K562 (cell line): ENCODE results near the gene ZDHHC14. TPM values are rescaled to one million over a fixed set of nuclear protein-coding genes. Genes with fewer than 3 reads are reported as not detected.
A peak's percentile ranks its signal among the peaks of the same experiment; 100 is the strongest.

ENCODE experiments used
- BRD4 ChIP-seq: fragments of 200-600 bp; sonication (generic); IDR thresholded peaks from 2 replicates; pipeline ENCODE4 v1.6.1; 2017; ENCODE audit warnings: inconsistent platforms
- CBX3 ChIP-seq, 2 experiments: IDR thresholded peaks; 1 replicate in 1 of 2; 2 replicates in 1 of 2; pipeline ENCODE4 v1.6.1; 2012; ENCODE audit warnings: inconsistent platforms in 2 of 2, low read length in 2 of 2, borderline replicate concordance in 1 of 2, control low read depth in 1 of 2
- E2F1 ChIP-seq: sonication (generic); formaldehyde crosslinking; IDR thresholded peaks from 2 replicates; pipeline ENCODE4 v1.8.1; 2023; ENCODE audit warnings: mild to moderate bottlenecking, missing genetic modification reagents, moderate library complexity
- HNRNPL ChIP-seq: fragments of 200-400 bp; formaldehyde crosslinking; IDR thresholded peaks from 2 replicates; pipeline ENCODE4 v1.6.1; 2017; ENCODE audit warnings: low read depth, mild to moderate bottlenecking, low read length
- ID3 ChIP-seq, 2 experiments: fragments of 250-450 bp in 1 of 2; fragments of 450-650 bp in 1 of 2; sonication (Bioruptor Pico) in 1 of 2; IDR thresholded peaks; 2 replicates each; pipeline versions ENCODE4 v1.6.1 to v1.8.0; 2016 to 2021; ENCODE audit warnings: mild to moderate bottlenecking in 2 of 2, moderate library complexity in 2 of 2, missing compliant biosample characterization in 1 of 2, missing genetic modification characterization in 1 of 2
- KLF6 ChIP-seq: fragments of 250-450 bp; sonication (Bioruptor Pico); IDR thresholded peaks from 2 replicates; pipeline ENCODE4 v1.4.0; 2020; ENCODE audit warnings: mild to moderate bottlenecking, moderate library complexity, borderline replicate concordance
- LCOR ChIP-seq: sonication (generic); formaldehyde crosslinking; IDR thresholded peaks from 2 replicates; pipeline ENCODE4 v1.8.0; 2022; ENCODE audit warnings: mild to moderate bottlenecking, missing genetic modification reagents
- NELFE ChIP-seq: IDR thresholded peaks from 2 replicates; pipeline ENCODE4 v1.6.1; 2011; ENCODE audit warnings: mild to moderate bottlenecking; ENCODE audit not compliant: insufficient read depth, insufficient read length
- NONO ChIP-seq, 2 experiments: fragments of 200-400 bp in 1 of 2; fragments of 450-650 bp in 1 of 2; formaldehyde crosslinking in 1 of 2; IDR thresholded peaks; 2 replicates each; pipeline ENCODE4 v1.6.1; 2017; ENCODE audit warnings: low read depth in 2 of 2, mild to moderate bottlenecking in 2 of 2, moderate library complexity in 2 of 2, low read length in 1 of 2
- POLR3G ChIP-seq: IDR thresholded peaks from 2 replicates; pipeline ENCODE4 v1.6.1; 2011; ENCODE audit not compliant: insufficient read length, insufficient replicate concordance; ENCODE audit errors: extremely low read depth
- PRMT5 ChIP-seq: sonication (generic); formaldehyde crosslinking; IDR thresholded peaks from 2 replicates; pipeline ENCODE4 v1.5.0; 2020; ENCODE audit warnings: missing genetic modification reagents
- RBM39 ChIP-seq: fragments of 200-400 bp; formaldehyde crosslinking; optimal IDR thresholded peaks from 2 replicates; pipeline ENCODE3; 2018; ENCODE audit warnings: low read depth, low read length
- SMARCC2 ChIP-seq: fragments of 450-650 bp; IDR thresholded peaks from 2 replicates; pipeline ENCODE4 v1.6.1; 2017; ENCODE audit warnings: antibody characterized with exemption, moderate library complexity, mild to moderate bottlenecking, low read depth
- SP2 ChIP-seq: IDR thresholded peaks from 2 replicates; pipeline ENCODE4 v1.6.1; 2011; ENCODE audit warnings: mild to moderate bottlenecking, low read depth, low read length, moderate library complexity; ENCODE audit not compliant: poor library complexity, severe bottlenecking; ENCODE audit errors: extremely low read depth
- TCFL5 ChIP-seq: fragments of 250-450 bp; sonication (Bioruptor Pico); conservative IDR thresholded peaks from 2 replicates; pipeline ENCODE4 v1.6.1; 2021; ENCODE audit warnings: mild to moderate bottlenecking, moderate library complexity, matching md5 sums
- WHSC1 ChIP-seq: IDR thresholded peaks from one replicate; pipeline ENCODE4 v1.6.1; 2012; ENCODE audit warnings: low read length, control low read depth, inconsistent platforms
- ZNF121 ChIP-seq: sonication (generic); formaldehyde crosslinking; conservative IDR thresholded peaks from 2 replicates; pipeline ENCODE4 v1.8.0; 2022; ENCODE audit warnings: missing genetic modification reagents
- ZNF124 ChIP-seq: sonication (generic); formaldehyde crosslinking; IDR thresholded peaks from 2 replicates; pipeline ENCODE4 v1.8.1; 2022; ENCODE audit warnings: missing genetic modification reagents
- polyA plus RNA-seq, 8 experiments: library from polyadenylated mRNA; depleted of rRNA in 4 of 8; stranded (reverse) in 5 of 8; unstranded in 3 of 8; fragments of >200 nt; fragmentation: Nextera tagmentation in 2 of 8; fragmentation: Illumina TruSeq in 1 of 8; extraction: Ambion mirVana in 2 of 8; extraction: Trizol in 1 of 8; gene quantifications; 2 replicates each; pipeline versions ENCODE4 v1.2.1 to v1.2.3, GENCODE V29; 2011 to 2014; ENCODE audit warnings: inconsistent platforms in 1 of 8, missing spikeins in 1 of 8
- total RNA-seq, 7 experiments: library from RNA; depleted of rRNA in 6 of 7; stranded (reverse); fragments of >200 nt in 6 of 7; fragmentation: Illumina TruSeq in 2 of 7; extraction: Trizol in 2 of 7; gene quantifications; 2 replicates each; pipeline versions ENCODE4 v1.2.1 to v1.2.3, GENCODE V29; 2011 to 2021; ENCODE audit warnings: low replicate concordance in 1 of 7
- TF ChIP-seq, protein P1 (sequence below): fragments of 450-650 bp; formaldehyde crosslinking; IDR thresholded peaks from 2 replicates; pipeline ENCODE4 v1.4.0; 2022; ENCODE audit warnings: mild to moderate bottlenecking, moderate library complexity

Gene ZDHHC14
- total and polyA plus RNA-seq, 9 of the 15 experiments (the other 6 are each of a cell fraction or from before 2014, with no cell fraction given) = 0.92 to 23.1 (median 13.8) TPM

GRCh38 chr6:157514659-157515496 is 133.9 kb downstream of the ZDHHC14 start (continued):
- TF ChIP-seq E2F1 (CRISPR knock-in tag) (no peak), SMARCC2 (peak; percentile 95), NONO (IDR thresholded peaks at IDR 0.05; ENCODE audit: low read depth in 2 of 2, low read length in 1 of 2) (peak in 1 of 2 experiments; percentile 88; a peak in 2 of 4 replicates), ZNF124 (CRISPR knock-in tag) (no peak), NELFE (no peak), ID3 (CRISPR knock-in tag; IDR thresholded peaks at IDR 0.05) (no peak), ID3 (tag; IDR thresholded peaks at IDR 0.05) (no peak; the same call in none of the 2 replicates), CBX3 (IDR thresholded peaks at IDR 0.05; ENCODE audit: borderline replicate concordance in 1 of 2, low read length in 2 of 2) (peak in 1 of 2 experiments; percentile 85; a peak in 2 of 3 replicates), WHSC1 (no peak), HNRNPL (no peak), LCOR (CRISPR knock-in tag) (peak; percentile 71), ZNF121 (no peak), SP2 (no peak), PRMT5 (CRISPR knock-in tag) (no peak), BRD4 (peak; percentile 26; the same call in 1 of the 2 replicates), RBM39 (no peak), POLR3G (no peak), KLF6 (CRISPR knock-in tag) (peak; percentile 44; the same call in 1 of the 2 replicates), TCFL5 (CRISPR knock-in tag) (no peak)
- TF ChIP-seq, protein P1, sequence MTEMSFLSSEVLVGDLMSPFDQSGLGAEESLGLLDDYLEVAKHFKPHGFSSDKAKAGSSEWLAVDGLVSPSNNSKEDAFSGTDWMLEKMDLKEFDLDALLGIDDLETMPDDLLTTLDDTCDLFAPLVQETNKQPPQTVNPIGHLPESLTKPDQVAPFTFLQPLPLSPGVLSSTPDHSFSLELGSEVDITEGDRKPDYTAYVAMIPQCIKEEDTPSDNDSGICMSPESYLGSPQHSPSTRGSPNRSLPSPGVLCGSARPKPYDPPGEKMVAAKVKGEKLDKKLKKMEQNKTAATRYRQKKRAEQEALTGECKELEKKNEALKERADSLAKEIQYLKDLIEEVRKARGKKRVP (CRISPR knock-in tag) = no peak
